Hindlimb muscle (tissue), 1 donor: Measurements from ENCODE around the gene SBF2. TPM values are rescaled to one million over a fixed set of nuclear protein-coding genes. Genes with fewer than 3 reads are reported as not detected.

Experiments used
- DNase-seq: peaks from one replicate; pipeline ENCODE4 v3.0.0-alpha.2; 2013
- polyA plus RNA-seq: library from polyadenylated mRNA; unstranded; fragments of 120-200 nt; gene quantifications from one replicate; pipeline ENCODE4 v1.2.1, GENCODE V29; 2013; ENCODE audit not compliant: insufficient read length

The SBF2 gene
- polyA plus RNA-seq, 1 donor, result 24.9 TPM

- no peak for DNase-seq
Measured at GRCh38 chr11:9839550-9839949, 454.5 kb downstream of the SBF2 start.

- DNase-seq, result no peak
Measured at GRCh38 chr11:9838961-9839360, 455.1 kb downstream of the SBF2 start.

- DNase-seq, result no peak
Measured at GRCh38 chr11:9838229-9838628, 455.8 kb downstream of the SBF2 start.

- DNase-seq, result no peak
Measured at GRCh38 chr11:9834291-9834690, 459.7 kb downstream of the SBF2 start.

GRCh38 chr11:9831122-9831521, 462.9 kb downstream of the SBF2 start:
- no peak for DNase-seq

- DNase-seq, result no peak
Measured at GRCh38 chr11:9827708-9828107, 466.3 kb downstream of the SBF2 start.

- no peak for DNase-seq
Measured at GRCh38 chr11:9826390-9826789, 467.6 kb downstream of the SBF2 start.

GRCh38 chr11:9825895-9826294, 468.1 kb downstream of the SBF2 start:
- DNase-seq, result no peak

- no peak for DNase-seq
Measured at GRCh38 chr11:9825315-9825714, 468.7 kb downstream of the SBF2 start.

- DNase-seq, result no peak
Measured at GRCh38 chr11:9823887-9824385, 470.1 kb downstream of the SBF2 start.

- DNase-seq, result no peak
Measured at GRCh38 chr11:9823439-9823838, 470.6 kb downstream of the SBF2 start.

GRCh38 chr11:9821008-9821752, 472.8 kb downstream of the SBF2 start:
- DNase-seq, result no peak

GRCh38 chr11:9820260-9820659, 473.8 kb downstream of the SBF2 start:
- no peak for DNase-seq

GRCh38 chr11:9817191-9817590, 476.8 kb downstream of the SBF2 start:
- DNase-seq, result no peak

GRCh38 chr11:9815486-9816136, 478.4 kb downstream of the SBF2 start:
- DNase-seq, result no peak

- DNase-seq, result no peak
Measured at GRCh38 chr11:9814108-9814507, 479.9 kb downstream of the SBF2 start.

GRCh38 chr11:9808943-9809342, 485.1 kb downstream of the SBF2 start:
- DNase-seq, result no peak

GRCh38 chr11:9806946-9807687, 486.9 kb downstream of the SBF2 start:
- DNase-seq, result no peak

GRCh38 chr11:9804419-9804902, 489.6 kb downstream of the SBF2 start:
- no peak for DNase-seq

- peak; percentile 81 for DNase-seq
Measured at GRCh38 chr11:9803685-9804418, 490.2 kb downstream of the SBF2 start.

- DNase-seq, result peak; percentile 65
Measured at GRCh38 chr11:9802291-9802861, 491.6 kb downstream of the SBF2 start.

GRCh38 chr11:9799886-9800285, 494.1 kb downstream of the SBF2 start:
- no peak for DNase-seq
